HG03442 (cell line): ENCODE results near the gene MTA2.

Source experiments
- ATAC-seq: cut with Tn5 transposase; IDR thresholded peaks from one replicate; pipeline ENCODE4 v1.9.1; 2021; ENCODE audit warnings: mild to moderate bottlenecking, moderate library complexity; ENCODE audit not compliant: unreplicated experiment

The MTA2 gene

DNA sequence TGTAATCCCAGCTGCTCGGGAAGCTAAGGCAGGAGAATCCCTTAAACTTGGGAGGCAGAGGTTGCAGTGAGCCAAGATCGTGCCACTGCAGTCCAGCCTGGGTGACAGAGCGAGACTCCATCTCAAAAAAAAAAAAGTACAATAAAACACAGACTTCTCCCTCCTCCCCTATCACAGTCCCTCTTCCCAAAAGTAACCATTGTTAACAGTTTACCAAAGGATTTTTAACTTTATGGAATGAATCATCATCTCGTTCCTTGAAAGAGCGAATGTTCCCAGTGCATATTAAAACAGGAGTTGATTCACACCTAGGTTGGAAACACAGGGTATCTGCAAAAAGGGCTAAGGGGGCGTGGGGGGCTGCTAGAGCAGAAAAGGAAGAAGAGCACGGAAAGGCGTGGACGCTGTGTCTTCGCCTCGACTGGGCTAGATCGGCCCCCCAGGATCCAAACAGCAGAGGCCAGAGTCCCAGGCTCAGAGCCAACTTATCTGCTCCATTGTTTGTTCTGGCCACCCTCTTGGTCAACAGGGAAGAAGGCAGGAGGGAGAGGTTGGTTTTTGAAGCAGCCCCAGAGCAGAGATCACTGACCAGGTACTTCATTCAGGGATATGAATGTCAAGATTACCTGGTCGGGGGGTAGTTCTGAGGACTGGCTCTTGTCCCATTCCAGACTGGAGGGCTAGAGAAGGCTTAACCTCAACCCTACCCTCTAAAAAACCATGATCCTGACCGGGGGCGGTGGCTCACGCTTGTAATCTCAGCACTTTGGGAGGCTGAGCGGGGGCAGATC, 52.9 kb downstream of the MTA2 start:
- ATAC-seq = no peak

DNA sequence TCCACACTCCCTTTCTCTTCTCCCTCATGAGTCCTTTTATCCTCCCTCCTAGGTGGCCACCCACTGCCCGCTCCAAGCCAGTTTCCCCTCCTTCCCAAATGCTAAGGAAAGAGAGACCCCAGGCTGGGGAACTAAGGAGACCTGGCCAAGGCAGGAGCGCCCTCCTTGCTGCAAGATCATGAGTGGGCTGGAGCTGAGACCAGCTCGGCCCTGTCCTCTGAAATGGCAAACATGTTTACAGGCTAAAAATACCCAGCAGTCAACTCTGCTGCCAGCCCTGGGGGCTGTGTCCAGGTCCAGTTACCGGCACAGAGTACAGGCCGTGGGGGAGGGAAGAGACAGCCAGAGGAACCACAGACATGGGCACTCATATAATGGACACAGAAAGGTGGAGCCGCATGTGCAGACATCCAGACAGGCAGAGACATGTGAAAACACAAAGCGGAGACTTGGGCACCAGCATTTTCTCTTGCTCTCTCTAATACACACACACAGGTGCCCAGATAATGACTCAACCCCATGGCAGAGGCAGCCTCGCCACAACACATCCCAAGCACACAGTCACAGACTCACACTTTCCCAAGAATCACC, 53.9 kb downstream of the MTA2 start:
- ATAC-seq = no peak

DNA sequence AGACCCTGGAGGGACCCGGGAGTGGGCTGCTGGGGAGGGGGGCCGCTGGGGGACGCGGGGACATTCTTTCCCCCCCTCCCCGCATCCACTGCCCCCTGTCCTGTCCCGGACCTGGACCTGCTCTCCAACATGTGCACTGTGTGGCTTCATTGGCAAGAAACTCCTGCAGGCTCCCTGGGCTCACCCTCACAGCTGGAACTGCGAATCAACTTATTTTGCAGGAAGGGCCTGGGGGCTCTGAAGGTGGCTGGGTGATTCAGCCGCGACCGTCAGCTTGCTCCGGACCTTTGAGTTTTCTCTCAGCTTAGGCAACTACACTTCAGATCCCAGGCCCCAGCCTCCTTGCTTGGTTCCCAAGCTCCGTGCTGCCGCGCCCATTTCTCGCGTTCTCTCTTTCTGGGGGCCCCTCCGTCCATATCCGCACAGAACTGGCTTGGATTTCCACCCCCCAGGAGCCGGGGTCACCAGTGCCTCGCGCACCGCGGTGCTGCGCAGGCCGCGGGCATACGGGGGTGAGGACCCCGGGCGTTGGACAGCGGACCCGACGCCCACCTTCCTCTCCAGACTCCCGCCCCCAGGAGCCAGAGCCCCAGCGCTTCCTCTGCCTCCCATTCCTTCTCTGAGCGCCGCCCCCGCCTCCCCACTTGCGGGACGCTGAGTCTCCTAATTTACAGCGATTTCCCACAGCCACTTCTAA, 54.6 kb downstream of the MTA2 start:
- ATAC-seq = no peak

DNA sequence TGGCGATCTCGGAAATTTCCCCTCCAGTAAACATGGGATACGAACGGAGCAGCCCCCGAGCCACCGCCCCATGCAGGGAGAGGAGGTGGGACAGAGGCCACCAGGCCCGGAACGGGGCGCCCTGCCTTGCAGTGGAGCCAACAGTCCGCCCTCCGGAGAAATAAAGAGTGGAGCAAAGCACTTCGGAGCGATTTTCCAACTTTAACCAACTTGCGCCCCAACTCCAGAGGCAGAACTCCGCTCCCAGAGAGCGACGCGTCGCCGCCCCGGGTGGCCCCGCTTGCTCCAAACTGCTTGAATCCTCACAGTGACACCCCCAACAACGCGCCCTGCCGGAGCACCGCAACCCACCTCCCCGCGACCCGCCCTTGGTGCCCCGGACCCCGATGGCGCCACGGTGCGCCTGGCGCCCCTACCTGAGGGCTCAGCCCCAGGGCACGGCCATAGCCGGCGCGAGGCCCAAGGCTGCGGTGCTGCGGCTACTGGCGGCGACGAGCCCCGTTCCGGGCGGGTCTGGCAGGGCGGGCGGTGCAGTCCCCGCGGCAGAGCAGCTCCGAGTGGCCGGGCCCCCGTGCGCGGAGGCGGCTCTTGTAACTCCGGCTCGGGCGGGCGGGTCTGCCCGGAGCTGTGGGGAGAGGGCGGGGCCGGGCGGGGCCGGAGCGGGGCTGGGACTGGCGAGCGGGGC, 55.3 kb downstream of the MTA2 start, which contains the start of gene AHNAK:
Gene AHNAK, minus strand, starts transcription at position 563 of the 685 bp plus-strand sequence. CDS start 10,708 bp downstream, outside the sequence.
- peak; percentile 27 for ATAC-seq

DNA sequence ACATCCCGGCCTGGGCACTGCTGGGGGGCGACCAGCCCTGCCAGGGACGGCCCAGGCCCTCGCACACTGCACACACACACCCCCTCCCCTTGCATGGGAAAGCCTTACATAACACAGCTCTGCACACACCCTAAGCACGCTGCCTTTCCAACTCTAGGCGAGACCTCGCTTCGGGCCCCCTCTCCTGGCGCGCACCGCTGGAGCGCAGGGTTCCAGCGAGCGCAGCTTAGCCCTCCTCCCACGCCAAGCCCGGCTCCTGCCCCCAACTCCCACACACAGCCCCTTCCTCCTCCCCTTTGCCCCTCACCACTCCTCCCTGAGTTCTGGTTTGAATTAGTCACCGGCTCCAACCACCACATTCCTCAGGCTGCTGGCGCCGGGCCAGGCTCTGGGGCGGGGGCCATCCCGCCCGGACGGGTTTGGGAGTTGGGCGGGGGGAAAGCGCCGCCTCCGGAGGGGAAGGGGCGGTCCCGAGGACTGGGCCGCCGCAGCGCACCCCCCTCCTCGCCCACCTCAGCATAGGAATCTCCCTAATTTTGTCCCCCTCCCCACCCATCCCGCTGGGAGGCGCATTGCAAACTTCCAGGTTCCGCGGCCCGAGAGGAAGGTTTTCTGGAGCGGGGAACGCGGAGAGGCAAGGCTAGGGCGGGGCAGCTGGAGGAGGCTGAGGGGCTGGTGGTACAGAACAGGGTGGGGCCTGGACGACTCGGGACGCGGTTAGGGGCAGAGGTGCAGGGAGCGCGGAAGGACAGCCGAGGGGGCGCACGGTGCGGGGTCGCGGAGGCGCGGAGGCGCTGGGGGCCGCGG, 56.0 kb downstream of the MTA2 start:
- ATAC-seq = no peak

DNA sequence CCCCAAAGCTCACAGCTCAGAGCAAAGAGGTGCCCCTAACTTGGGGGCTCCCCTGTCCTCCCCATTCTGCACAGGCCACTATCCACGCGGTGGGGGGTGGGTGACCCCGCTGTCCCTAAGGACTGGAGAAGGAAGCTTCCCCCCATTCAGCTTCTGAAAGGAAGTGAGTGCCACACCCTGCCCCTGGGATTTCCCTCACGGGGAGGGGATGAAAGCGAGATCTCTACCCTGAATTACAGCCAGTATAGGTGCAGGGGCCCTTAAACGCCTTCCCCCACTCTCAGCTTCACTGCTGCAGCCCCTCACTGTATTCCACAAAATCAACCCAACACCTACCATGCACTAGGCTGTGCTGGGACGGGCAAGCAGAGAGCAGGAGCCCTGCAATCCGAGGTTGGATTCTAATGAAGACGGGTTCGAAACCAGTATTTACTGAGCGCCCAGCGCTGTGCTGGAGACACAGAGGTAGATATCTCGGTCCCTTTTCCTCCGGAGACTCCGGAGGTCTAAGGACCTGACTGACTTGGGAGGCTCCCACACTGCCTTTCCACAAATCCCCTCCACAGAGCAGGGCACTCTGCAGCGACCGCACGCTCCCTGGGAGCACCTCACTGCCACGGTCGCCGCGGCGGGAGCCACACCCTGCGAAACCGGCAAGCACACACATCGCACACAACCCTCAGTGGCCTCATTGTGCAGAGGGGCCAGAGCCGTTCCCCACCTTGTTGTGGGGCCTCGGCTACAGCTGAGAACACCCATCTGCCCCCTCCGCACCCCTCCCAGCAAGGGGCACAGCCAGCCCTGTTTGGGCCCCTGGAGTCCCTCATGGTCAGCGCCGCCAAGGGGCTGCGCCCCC, 56.9 kb downstream of the MTA2 start:
- no peak for ATAC-seq

DNA sequence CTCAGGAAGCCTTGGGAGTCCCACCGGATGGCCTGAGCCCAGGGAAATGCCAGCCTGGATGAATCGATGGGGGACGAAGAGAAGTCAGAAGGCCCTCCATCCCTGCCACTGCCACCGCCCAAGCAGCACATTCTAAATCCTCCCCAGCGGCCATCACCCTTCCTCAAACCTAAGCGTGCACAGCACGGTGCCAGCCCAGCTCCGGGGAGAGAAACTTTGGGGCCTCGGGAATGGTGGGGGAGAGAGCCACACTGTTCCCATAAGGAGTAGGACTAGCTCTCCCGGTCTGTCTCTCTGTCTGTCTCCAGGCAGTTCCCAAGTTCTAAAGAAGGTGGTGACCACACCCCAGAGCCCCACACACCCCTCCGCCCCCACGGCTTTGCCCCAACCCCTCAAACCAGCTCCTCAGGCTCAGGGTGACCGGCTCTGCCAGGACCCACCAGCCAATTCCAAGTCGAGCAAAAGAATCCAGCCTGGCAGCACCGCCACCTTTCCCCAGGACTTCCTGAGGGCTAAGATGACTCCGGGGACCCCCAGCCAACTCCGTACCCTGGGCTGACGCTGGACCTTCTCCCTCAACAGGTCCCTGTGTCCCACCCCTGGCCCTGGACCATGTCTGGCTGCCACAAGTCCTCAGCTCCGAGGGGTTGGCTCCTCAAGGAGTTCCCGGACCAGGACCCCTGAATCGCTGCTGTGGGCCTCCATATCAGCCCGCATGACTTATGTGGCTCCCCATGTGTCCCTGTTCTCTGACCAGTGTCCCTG, 57.8 kb downstream of the MTA2 start:
- no peak for ATAC-seq
